ENCODE data around the gene DOCK9.
"Not testable (repeated sequence)": the region's sequence is repeated elsewhere in the genome, so short reads cannot be mapped to it uniquely, and the experiment has no call there.

DOCK9 gene

GRCh38 chr13:98917116-98917515 is 60.7 kb downstream of the DOCK9 start:
- no peak for DNase-seq (ENCODE audit: low read depth)

- no peak for DNase-seq (ENCODE audit: low read depth)
Measured at GRCh38 chr13:98916403-98916802, 61.5 kb downstream of the DOCK9 start.

GRCh38 chr13:98915981-98916380 is 61.9 kb downstream of the DOCK9 start:
- DNase-seq (ENCODE audit: low read depth) = no peak

GRCh38 chr13:98915563-98915962 is 62.3 kb downstream of the DOCK9 start:
- DNase-seq (ENCODE audit: low read depth) = peak; percentile 56

- DNase-seq (ENCODE audit: low read depth) = no peak
Measured at GRCh38 chr13:98913741-98914140, 64.1 kb downstream of the DOCK9 start.

GRCh38 chr13:98912846-98913245 is 65.0 kb downstream of the DOCK9 start:
- no peak for DNase-seq (ENCODE audit: low read depth)

- peak; percentile 91 for DNase-seq (ENCODE audit: low read depth)
Measured at GRCh38 chr13:98910501-98910951, 67.3 kb downstream of the DOCK9 start.

GRCh38 chr13:98909016-98909415 is 68.8 kb downstream of the DOCK9 start:
- peak; percentile 82 for DNase-seq (ENCODE audit: low read depth)

GRCh38 chr13:98906746-98907502 is 70.9 kb downstream of the DOCK9 start:
- DNase-seq (ENCODE audit: low read depth) = no peak

- no peak for DNase-seq (ENCODE audit: low read depth)
Measured at GRCh38 chr13:98905199-98905598, 72.7 kb downstream of the DOCK9 start.

- peak; percentile 40 for DNase-seq (ENCODE audit: low read depth)
Measured at GRCh38 chr13:98900442-98900841, 77.4 kb downstream of the DOCK9 start.

- no peak for DNase-seq (ENCODE audit: low read depth)
Measured at GRCh38 chr13:98897706-98898105, 80.2 kb downstream of the DOCK9 start.

- no peak for DNase-seq (ENCODE audit: low read depth)
Measured at GRCh38 chr13:98896868-98897144, 81.1 kb downstream of the DOCK9 start.

- DNase-seq (ENCODE audit: low read depth) = no peak
Measured at GRCh38 chr13:98896083-98896867, 81.6 kb downstream of the DOCK9 start.

GRCh38 chr13:98894814-98895213 is 83.0 kb downstream of the DOCK9 start:
- not testable (repeated sequence) for DNase-seq (ENCODE audit: low read depth)

GRCh38 chr13:98893371-98893770 is 84.5 kb downstream of the DOCK9 start:
- no peak for DNase-seq (ENCODE audit: low read depth)

GRCh38 chr13:98892821-98893220 is 85.0 kb downstream of the DOCK9 start:
- DNase-seq (ENCODE audit: low read depth) = no peak

GRCh38 chr13:98892077-98892476 is 85.8 kb downstream of the DOCK9 start:
- DNase-seq (ENCODE audit: low read depth) = no peak

GRCh38 chr13:98890925-98891324 is 86.9 kb downstream of the DOCK9 start:
- DNase-seq (ENCODE audit: low read depth) = no peak

- peak; percentile 82 for DNase-seq (ENCODE audit: low read depth)
Measured at GRCh38 chr13:98890186-98890585, 87.7 kb downstream of the DOCK9 start.

GRCh38 chr13:98889419-98890085 is 88.3 kb downstream of the DOCK9 start:
- peak; percentile 32 for DNase-seq (ENCODE audit: low read depth)

- DNase-seq (ENCODE audit: low read depth) = no peak
Measured at GRCh38 chr13:98888890-98889279, 89.0 kb downstream of the DOCK9 start.

All from ELR (cell line).